GM19193 (cell line): ENCODE results near the gene RPL4.

Experiments
- POLR2A ChIP-seq: IDR thresholded peaks from 4 replicates; pipeline ENCODE4 v1.6.1; 2011; ENCODE audit not compliant: insufficient read depth, insufficient read length; ENCODE audit errors: extremely low read depth

RPL4 gene

GRCh38 chr15:66474135-66474534 lies 30.5 kb downstream of the RPL4 start:
- TF ChIP-seq POLR2A: no peak

DNA sequence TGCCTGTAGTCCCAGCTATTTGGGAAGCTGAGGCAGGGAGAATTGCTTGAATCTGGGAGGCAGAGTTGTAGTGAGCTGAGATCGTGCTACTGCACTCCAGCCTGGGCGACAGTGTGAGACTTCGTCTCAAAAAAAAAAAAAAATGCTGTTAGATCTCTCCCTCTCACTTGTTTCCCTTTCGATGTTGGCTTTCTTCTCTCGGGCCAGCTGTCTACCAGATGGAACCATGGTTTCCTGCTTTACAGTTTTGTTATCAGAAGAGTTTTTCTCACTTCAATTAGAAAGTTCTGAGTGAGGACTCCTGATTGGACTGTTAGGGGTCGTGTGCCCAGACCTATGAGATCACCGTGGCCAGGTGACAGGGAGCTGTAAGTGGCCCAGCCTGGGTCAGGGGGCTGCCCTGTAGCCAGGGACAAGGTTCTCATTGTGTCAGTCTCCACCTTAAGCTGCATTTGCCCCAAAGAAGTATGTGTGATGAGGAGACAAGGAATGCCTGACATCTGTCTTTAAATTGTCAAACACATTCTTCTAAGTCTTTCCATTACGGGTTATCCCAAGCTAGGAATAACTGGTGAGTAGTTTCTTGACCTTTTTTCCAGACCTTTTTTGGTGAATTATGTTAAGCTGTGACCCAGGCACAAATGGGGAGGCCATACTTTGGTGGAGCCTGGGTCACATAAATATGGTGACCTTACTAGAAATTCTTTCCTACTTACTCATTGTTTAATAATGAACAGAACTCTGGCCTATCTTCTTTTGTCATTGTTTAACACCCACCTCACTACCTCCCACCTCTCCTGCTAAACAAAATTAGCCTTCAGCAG lies 32.3 kb downstream of the RPL4 start:
- no peak for TF ChIP-seq POLR2A

GRCh38 chr15:66462627-66463026 lies 42.0 kb downstream of the RPL4 start:
- TF ChIP-seq POLR2A: no peak

- TF ChIP-seq POLR2A: no peak
These were observed 42.7 kb downstream of the RPL4 start for GRCh38 chr15:66461917-66462316.

DNA sequence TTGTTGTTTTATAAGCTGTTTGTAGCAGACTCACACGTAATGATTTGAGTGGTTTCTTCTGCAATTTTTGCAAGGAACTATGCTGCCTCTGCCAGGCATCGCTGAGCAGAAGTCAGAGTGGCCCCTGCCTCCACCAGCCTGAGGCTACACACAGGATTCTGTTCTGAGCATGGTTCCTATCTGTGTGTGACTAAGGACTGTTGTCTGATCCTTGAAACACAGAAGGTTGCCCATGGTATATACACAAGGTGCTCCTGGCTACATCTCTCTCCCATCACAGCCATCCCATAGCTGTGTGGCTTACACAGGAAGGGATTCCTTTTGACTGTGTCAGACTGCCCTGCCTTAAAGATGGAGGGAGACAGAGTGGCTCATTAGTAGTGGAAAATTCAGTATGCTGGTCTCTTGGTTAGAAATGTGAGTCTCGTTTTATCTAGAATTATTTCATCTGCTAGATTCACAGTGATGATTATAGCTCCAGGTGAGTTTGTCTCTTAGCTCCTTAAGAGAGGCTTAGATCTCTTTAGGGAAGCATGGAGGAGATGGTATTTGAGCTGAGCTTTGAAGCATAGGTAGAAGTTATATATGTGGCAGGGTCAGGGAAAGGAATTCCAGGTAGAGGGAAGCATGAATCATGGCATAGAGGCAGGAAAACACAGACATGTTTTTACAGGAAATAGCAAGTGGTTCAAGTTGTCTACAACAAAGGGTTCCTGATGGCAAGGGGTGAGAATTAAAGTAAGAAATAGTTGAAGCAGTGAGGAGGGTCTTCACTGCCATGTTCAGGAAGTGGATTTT lies 44.6 kb downstream of the RPL4 start:
- TF ChIP-seq POLR2A: no peak

DNA sequence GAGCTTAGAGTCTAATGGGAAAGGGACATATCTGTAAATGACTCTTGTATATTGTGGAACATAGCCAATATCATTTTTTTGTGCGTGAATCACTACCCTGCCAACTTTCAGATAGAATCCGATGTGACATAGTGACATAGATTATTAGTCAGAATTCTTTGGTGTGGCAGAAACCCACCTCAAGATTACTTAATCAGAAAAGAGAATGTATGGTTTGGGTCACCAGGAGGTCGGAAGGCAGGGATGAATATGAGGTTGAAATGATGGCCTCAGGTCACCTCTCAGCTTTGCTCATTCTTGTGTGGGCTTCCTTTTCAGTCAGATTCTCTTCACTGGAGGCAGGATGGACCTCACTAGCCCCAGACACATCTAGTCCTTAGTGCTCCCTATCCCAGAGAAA lies 48.4 kb downstream of the RPL4 start:
- no peak for TF ChIP-seq POLR2A

- no peak for TF ChIP-seq POLR2A
These were observed 50.5 kb downstream of the RPL4 start for GRCh38 chr15:66454143-66454542.

GRCh38 chr15:66452971-66453580 lies 51.6 kb downstream of the RPL4 start:
- no peak for TF ChIP-seq POLR2A

- no peak for TF ChIP-seq POLR2A
These were observed 52.2 kb downstream of the RPL4 start for GRCh38 chr15:66452420-66452819.
